Naive thymus-derived CD4-positive, alpha-beta T cell (primary cell): ENCODE data around the gene TNFSF12. TPM values are rescaled to one million over a fixed set of nuclear protein-coding genes. Genes with fewer than 3 reads are reported as not detected.

Source experiments
- ATAC-seq: fragments of 150-1000 bp; cut with Tn5 transposase; 2 replicates; pipeline ENCODE4 v1.10.0; 2021; ENCODE audit warnings: mild to moderate bottlenecking, moderate library complexity
- CTCF ChIA-PET: fragments of 350-600 bp; sonication (Branson Sonifier 250); formaldehyde crosslinking; loops from one replicate; lab custom pipeline; 2021; ENCODE audit warnings: antibody characterized with exemption; lab: Charles Lee
- POLR2A ChIA-PET: fragments of 350-600 bp; sonication (Branson Sonifier 250); formaldehyde crosslinking; loops from one replicate; lab custom pipeline; 2021; ENCODE audit warnings: antibody characterized with exemption, inconsistent platforms; lab: Charles Lee
- DNase-seq, 9 donors: peaks; one replicate each; pipeline versions ENCODE4 v3.0.0 to v3.0.0-alpha.2; 2020 to 2022; ENCODE audit warnings: mixed read lengths in 1 of 9
- H3K27ac ChIP-seq: one replicate; pipeline ENCODE4 v1.7.0; 2013; ENCODE audit warnings: mild to moderate bottlenecking, low read depth, low read length, moderate library complexity
- H3K27me3 ChIP-seq, 2 donors: one replicate each; pipeline ENCODE4 v1.7.0; 2013; ENCODE audit warnings: low read length in 2 of 2, mild to moderate bottlenecking in 2 of 2, moderate library complexity in 2 of 2; ENCODE audit not compliant: control insufficient read depth in 2 of 2, insufficient read depth in 2 of 2
- H3K36me3 ChIP-seq, 3 experiments: 1 replicate in 2 of 3; 2 replicates in 1 of 3; pipeline ENCODE4 v1.7.0; 2013; ENCODE audit warnings: low read length in 3 of 3, mild to moderate bottlenecking in 3 of 3, moderate library complexity in 1 of 3; ENCODE audit not compliant: insufficient read depth in 3 of 3, control insufficient read depth in 2 of 3
- H3K4me1 ChIP-seq, 2 donors: one replicate each; pipeline ENCODE4 v1.7.0; 2013; ENCODE audit warnings: low read length in 2 of 2, mild to moderate bottlenecking in 2 of 2, moderate library complexity in 1 of 2; ENCODE audit not compliant: control insufficient read depth in 2 of 2, insufficient read depth in 2 of 2
- H3K4me3 ChIP-seq: 2 replicates; pipeline ENCODE4 v1.7.0; 2013; ENCODE audit warnings: mild to moderate bottlenecking, low read length
- H3K9me3 ChIP-seq, 3 experiments: 1 replicate in 2 of 3; 2 replicates in 1 of 3; pipeline ENCODE4 v1.7.0; 2013; ENCODE audit warnings: low read length in 3 of 3; ENCODE audit not compliant: control insufficient read depth in 2 of 3
- H3K27ac Mint-ChIP-seq, 9 donors: one replicate each; pipeline ENCODE4 v1.8.0; 2020 to 2022; ENCODE audit warnings: mixed read lengths in 9 of 9, mild to moderate bottlenecking in 8 of 9, moderate library complexity in 5 of 9, inconsistent platforms in 2 of 9
- H3K27me3 Mint-ChIP-seq, 5 donors: one replicate each; pipeline ENCODE4 v1.8.0; 2021 to 2022; ENCODE audit warnings: mixed read lengths in 5 of 5, mild to moderate bottlenecking in 1 of 5
- H3K36me3 Mint-ChIP-seq, 5 donors: one replicate each; pipeline ENCODE4 v1.8.0; 2020 to 2022; ENCODE audit warnings: mixed read lengths in 5 of 5, mild to moderate bottlenecking in 3 of 5, inconsistent platforms in 1 of 5
- H3K4me1 Mint-ChIP-seq, 7 donors: one replicate each; pipeline ENCODE4 v1.8.0; 2020 to 2022; ENCODE audit warnings: mixed read lengths in 7 of 7, mild to moderate bottlenecking in 3 of 7, inconsistent platforms in 1 of 7
- H3K4me3 Mint-ChIP-seq, 10 donors: one replicate each; pipeline ENCODE4 v1.8.0; 2020 to 2022; ENCODE audit warnings: mild to moderate bottlenecking in 10 of 10, mixed read lengths in 10 of 10, moderate library complexity in 6 of 10, inconsistent platforms in 2 of 10
- H3K9me3 Mint-ChIP-seq, 11 donors: one replicate each; pipeline ENCODE4 v1.8.0; 2020 to 2022; ENCODE audit warnings: mixed read lengths in 11 of 11, mild to moderate bottlenecking in 4 of 11, inconsistent platforms in 1 of 11, moderate library complexity in 1 of 11
- intact Hi-C, 2 donors: fragments of 100-400 bp; cut with micrococcal nuclease; formaldehyde crosslinking; loops; one replicate each; pipeline ENCODE4 v1.15.1; 2023
- polyA plus RNA-seq, 2 donors: library from polyadenylated mRNA; unstranded; fragments of 300-500 nt; fragmentation: Illumina TruSeq; gene quantifications; one replicate each; pipeline ENCODE4 v1.2.3, GENCODE V29; 2021
- total RNA-seq, 6 experiments: library from RNA in 5 of 6; stranded (reverse) in 5 of 6; gene quantifications; 1 replicate in 5 of 6; 2 replicates in 1 of 6; pipeline ENCODE4 v1.2.3 and lab custom pipeline; 2021 to 2026

The TNFSF12 gene
- total and polyA plus RNA-seq, 7 experiments from 2014 or later, result 25.4 to 82.4 (median 36.1) TPM

DNA sequence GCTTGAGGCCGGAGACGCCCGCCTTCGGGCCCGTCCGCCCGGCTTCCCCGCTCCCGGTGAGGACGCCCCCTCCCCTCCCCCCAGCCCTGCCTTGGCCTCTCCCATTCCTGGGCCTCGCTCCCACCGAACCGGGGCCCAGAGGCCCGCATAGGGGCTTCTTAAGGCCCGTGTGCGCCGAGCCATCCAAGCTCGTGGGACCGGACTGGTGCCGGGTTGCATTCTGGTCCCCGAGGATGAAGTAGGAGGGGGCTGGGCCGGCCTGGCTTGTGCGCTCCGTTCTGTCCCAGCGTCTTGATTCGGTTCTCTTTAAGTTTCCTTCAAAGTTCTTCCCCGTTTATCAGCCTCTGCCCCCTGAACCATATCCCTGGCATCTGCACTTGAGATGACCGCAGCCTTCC is 13.3 kb downstream of the TNFSF12 start:
- H3K4me3 Mint-ChIP-seq, result peak overlapping the region; percentile 87 to 98 (median 94)
- H3K9me3 Mint-ChIP-seq, result no peaks in the 10 kb centered on the region
- ATAC-seq (no peak), DNase-seq (no peak)
- CTCF ChIA-PET, result interaction anchor here (2.4 to 6.1 kb wide), 3 partner anchors 44 to 206 kb away, joined by 11 to 86 read pairs (median 23); no protein-coding TSS in a partner anchor
- peaks cover 0 to 2% (median 0%) of the 10 kb centered on the region in 5 donors for H3K27me3 Mint-ChIP-seq
- no peaks in the 10 kb centered on the region for H3K27me3 ChIP-seq
- no peaks in the 10 kb centered on the region for H3K9me3 ChIP-seq
- peak overlapping the region; percentile 61 to 96 (median 87) for H3K27ac Mint-ChIP-seq
- POLR2A ChIA-PET, result interaction anchor here (0.9 to 3.9 kb wide), 11 partner anchors 10 to 209 kb away, joined by 3 to 45 read pairs (median 20); partner anchors contain the start of genes MPDU1, POLR2A, TMEM102 and TNFSF12
- peaks cover 27 to 50% (median 44%) of the 10 kb centered on the region in 7 donors for H3K4me1 Mint-ChIP-seq
- H3K4me1 ChIP-seq, result peaks cover 17 to 53% of the 10 kb centered on the region in 2 donors
- intact Hi-C loops, result no loop called here
- H3K27ac ChIP-seq, result peak overlapping the region; percentile 92
- H3K36me3 Mint-ChIP-seq, result peaks cover 0 to 20% (median 4%) of the 10 kb centered on the region in 5 donors
- H3K4me3 ChIP-seq, result peak overlapping the region; percentile 96
- H3K36me3 ChIP-seq, result peaks cover 6 to 40% (median 9%) of the 10 kb centered on the region in 3 experiments

DNA sequence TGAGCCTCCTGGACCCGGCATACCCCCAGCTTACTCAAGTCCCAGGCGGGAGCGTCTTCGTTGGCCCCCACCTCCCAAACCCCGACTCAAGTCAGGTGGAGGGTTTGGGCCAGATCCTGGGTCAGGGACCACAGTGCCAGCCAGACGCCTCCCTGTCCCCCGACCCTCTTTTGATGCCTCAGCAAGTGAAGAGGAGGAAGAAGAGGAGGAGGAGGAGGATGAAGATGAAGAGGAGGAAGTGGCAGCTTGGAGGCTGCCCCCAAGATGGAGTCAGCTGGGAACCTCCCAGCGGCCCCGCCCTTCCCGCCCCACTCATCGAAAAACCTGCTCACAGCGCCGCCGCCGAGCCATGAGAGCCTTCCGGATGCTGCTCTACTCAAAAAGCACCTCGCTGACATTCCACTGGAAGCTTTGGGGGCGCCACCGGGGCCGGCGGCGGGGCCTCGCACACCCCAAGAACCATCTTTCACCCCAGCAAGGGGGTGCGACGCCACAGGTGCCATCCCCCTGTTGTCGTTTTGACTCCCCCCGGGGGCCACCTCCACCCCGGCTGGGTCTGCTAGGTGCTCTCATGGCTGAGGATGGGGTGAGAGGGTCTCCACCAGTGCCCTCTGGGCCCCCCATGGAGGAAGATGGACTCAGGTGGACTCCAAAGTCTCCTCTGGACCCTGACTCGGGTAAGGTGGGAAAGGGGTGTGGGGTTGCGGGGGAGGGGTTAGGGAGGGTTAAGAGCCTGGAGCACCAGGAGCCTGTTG is 14.4 kb downstream of the TNFSF12 start:
- no peak overlapping the region for H3K4me3 ChIP-seq
- H3K36me3 ChIP-seq, result peaks cover 6 to 44% (median 9%) of the 10 kb centered on the region in 3 experiments
- Mint-ChIP-seq H3K4me3 (peak overlapping the region in 9 of 10 donors; percentile 87 to 98 (median 90)), H3K9me3 (no peaks in the 10 kb centered on the region), H3K36me3 (peaks cover 0 to 24% (median 8%) of the 10 kb centered on the region in 5 donors), H3K27me3 (peaks cover 0 to 2% (median 0%) of the 10 kb centered on the region in 5 donors), H3K4me1 (peaks cover 25 to 48% (median 36%) of the 10 kb centered on the region in 7 donors), H3K27ac (peak overlapping the region in 8 of 9 donors; percentile 61 to 96 (median 89))
- ChIA-PET CTCF (interaction anchor here (1.7 kb wide), 1 partner anchor 48 kb away, joined by 5 read pairs; no protein-coding TSS in a partner anchor), POLR2A (interaction anchor here (2.2 to 3.9 kb wide), 5 partner anchors 10 to 123 kb away, joined by 7 to 35 read pairs (median 23); partner anchors contain the start of genes POLR2A, TNFSF12, TP53 and WRAP53)
- H3K27ac ChIP-seq, result no peak overlapping the region
- H3K4me1 ChIP-seq, result peaks cover 17 to 44% of the 10 kb centered on the region in 2 donors
- no peaks in the 10 kb centered on the region for H3K27me3 ChIP-seq
- no peaks in the 10 kb centered on the region for H3K9me3 ChIP-seq
- intact Hi-C loops, result no loop called here
- ATAC-seq (no peak), DNase-seq (no peak)

DNA sequence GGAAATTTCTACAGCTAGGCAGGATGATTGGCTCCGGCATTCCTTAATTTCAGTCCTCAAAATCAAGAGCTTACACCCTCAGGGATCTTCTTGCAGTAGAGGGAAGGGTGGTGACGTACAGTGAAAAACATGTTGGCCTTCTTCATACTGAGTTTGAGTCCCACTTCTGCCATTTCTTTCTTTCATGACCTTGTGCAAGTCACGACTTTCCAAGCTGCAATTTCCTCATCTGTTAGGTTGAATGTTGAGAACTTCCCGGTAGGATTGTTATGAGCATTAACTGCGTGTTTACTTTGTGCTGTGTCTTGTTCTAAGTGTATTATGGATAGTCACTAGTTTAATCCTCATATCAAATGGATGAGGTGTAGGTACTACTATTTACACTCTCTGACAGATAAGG is 20.7 kb downstream of the TNFSF12 start:
- POLR2A ChIA-PET, result interaction anchor here (0.6 to 7.8 kb wide), 6 partner anchors 14 to 860 kb away, joined by 3 to 108 read pairs (median 3); partner anchors contain the start of gene MPDU1

DNA sequence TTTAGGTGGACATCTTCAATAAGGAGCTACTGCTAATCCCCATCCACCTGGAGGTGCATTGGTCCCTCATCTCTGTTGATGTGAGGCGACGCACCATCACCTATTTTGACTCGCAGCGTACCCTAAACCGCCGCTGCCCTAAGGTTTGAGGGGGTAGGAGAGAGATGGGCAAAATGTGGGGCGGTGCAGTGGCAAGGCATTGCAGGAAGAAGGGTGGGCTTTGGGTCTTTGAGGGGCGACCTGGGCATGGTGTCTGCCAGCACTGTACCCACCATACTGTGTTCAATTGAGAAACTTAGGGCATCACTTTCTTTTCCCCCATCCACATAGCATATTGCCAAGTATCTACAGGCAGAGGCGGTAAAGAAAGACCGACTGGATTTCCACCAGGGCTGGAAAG is 21.5 kb downstream of the TNFSF12 start:
- Mint-ChIP-seq H3K9me3 (peaks cover 0 to 6% (median 0%) of the 10 kb centered on the region in 11 donors), H3K4me1 (peaks cover 9 to 44% (median 26%) of the 10 kb centered on the region in 7 donors), H3K27ac (peak overlapping the region in 7 of 9 donors; percentile 15 to 97 (median 63)), H3K36me3 (peaks cover 4 to 43% (median 15%) of the 10 kb centered on the region in 5 donors), H3K4me3 (no peak overlapping the region), H3K27me3 (peaks cover 0 to 5% (median 0%) of the 10 kb centered on the region in 5 donors)
- Histone ChIP-seq H3K36me3 (peaks cover 17 to 70% (median 18%) of the 10 kb centered on the region in 3 experiments), H3K9me3 (no peaks in the 10 kb centered on the region), H3K27ac (no peak overlapping the region), H3K27me3 (no peaks in the 10 kb centered on the region), H3K4me1 (peaks cover 19 to 21% of the 10 kb centered on the region in 2 donors), H3K4me3 (no peak overlapping the region)
- ChIA-PET POLR2A (interaction anchor here (0.7 to 8.2 kb wide), 4 partner anchors 13 to 134 kb away, joined by 3 to 108 read pairs (median 36); partner anchors contain the start of genes MPDU1, TP53 and WRAP53), CTCF (interaction anchor here (2.2 kb wide), 1 partner anchor 10 kb away, joined by 12 read pairs; no protein-coding TSS in a partner anchor)
- intact Hi-C loops, result loop anchor here (5.0 to 10.0 kb wide), 8 partner anchors 42 to 584 kb away; partner anchors contain the start of genes PER1 (in 2 of the 2), BCL6B (in 1 of the 2), CHD3 (in 1 of the 2) and CYB5D1 (in 1 of the 2)
- ATAC-seq (no peak), DNase-seq (no peak)

More for the DNA sequence above, 20.7 kb downstream of the TNFSF12 start:
- no peaks in the 10 kb centered on the region for H3K27me3 ChIP-seq
- peaks cover 11 to 13% of the 10 kb centered on the region in 2 donors for H3K4me1 ChIP-seq
- no peak overlapping the region for H3K4me3 ChIP-seq
- Mint-ChIP-seq H3K27me3 (peaks cover 0 to 5% (median 0%) of the 10 kb centered on the region in 5 donors), H3K9me3 (peaks cover 0 to 6% (median 0%) of the 10 kb centered on the region in 11 donors), H3K27ac (peak overlapping the region in 2 of 9 donors; percentile 8 to 97), H3K4me3 (no peak overlapping the region), H3K4me1 (peaks cover 9 to 36% (median 18%) of the 10 kb centered on the region in 7 donors), H3K36me3 (peaks cover 4 to 35% (median 15%) of the 10 kb centered on the region in 5 donors)
- CTCF ChIA-PET, result interaction anchor here (0.7 to 2.2 kb wide), 4 partner anchors 9 to 235 kb away, joined by 3 to 12 read pairs (median 4); partner anchors contain the start of gene CD68
- no peak for ATAC-seq
- peaks cover 13 to 70% (median 16%) of the 10 kb centered on the region in 3 experiments for H3K36me3 ChIP-seq
- H3K27ac ChIP-seq, result no peak overlapping the region
- intact Hi-C loops, result no loop called here
- DNase-seq, result no peak
- H3K9me3 ChIP-seq, result no peaks in the 10 kb centered on the region

DNA sequence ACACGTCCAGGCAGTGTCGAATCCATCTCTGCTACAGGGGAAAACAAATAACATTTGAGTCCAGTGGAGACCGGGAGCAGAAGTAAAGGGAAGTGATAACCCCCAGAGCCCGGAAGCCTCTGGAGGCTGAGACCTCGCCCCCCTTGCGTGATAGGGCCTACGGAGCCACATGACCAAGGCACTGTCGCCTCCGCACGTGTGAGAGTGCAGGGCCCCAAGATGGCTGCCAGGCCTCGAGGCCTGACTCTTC is 23.4 kb downstream of the TNFSF12 start:
- H3K9me3 ChIP-seq, result no peaks in the 10 kb centered on the region
- H3K27ac ChIP-seq, result peak overlapping the region; percentile 78
- CTCF ChIA-PET, result no interaction called here
- H3K27me3 ChIP-seq, result no peaks in the 10 kb centered on the region
- Mint-ChIP-seq H3K4me3 (peak overlapping the region; percentile 90 to 100 (median 98)), H3K9me3 (peaks cover 0 to 6% (median 0%) of the 10 kb centered on the region in 11 donors), H3K27me3 (peaks cover 0 to 5% (median 0%) of the 10 kb centered on the region in 5 donors), H3K4me1 (peaks cover 12 to 61% (median 43%) of the 10 kb centered on the region in 7 donors), H3K27ac (peak overlapping the region; percentile 94 to 99 (median 98)), H3K36me3 (peaks cover 4 to 55% (median 27%) of the 10 kb centered on the region in 5 donors)
- POLR2A ChIA-PET, result interaction anchor here (1.0 to 8.2 kb wide), 11 partner anchors 8 to 136 kb away, joined by 3 to 108 read pairs (median 6); partner anchors contain the start of genes MPDU1, POLR2A, SAT2 and SENP3
- DNase-seq (no peak), ATAC-seq (no peak)
- intact Hi-C loops, result loop anchor here (1.0 to 10.0 kb wide), 29 partner anchors 11 to 618 kb away; partner anchors contain the start of genes ELP5 (in 2 of the 2), PER1 (in 2 of the 2), POLR2A (in 2 of the 2) and SENP3 (in 2 of the 2)
- H3K4me1 ChIP-seq, result peaks cover 21 to 31% of the 10 kb centered on the region in 2 donors
- peaks cover 28 to 70% (median 34%) of the 10 kb centered on the region in 3 experiments for H3K36me3 ChIP-seq
- peak overlapping the region; percentile 72 for H3K4me3 ChIP-seq
